T-helper 2 cell treated with Interferon-gamma antibody and Interleukin-4, amounts not matched to agents 5 μg/mL and 100 μg/mL, for 36 hours (primary cell): Measurements from ENCODE around the gene ERFE.

Source experiments
- DNase-seq: peaks from one replicate; pipeline ENCODE4 v3.0.0; 2021; ENCODE audit warnings: low spot score
- H3K27ac Mint-ChIP-seq: one replicate; pipeline ENCODE4 v1.8.0; 2021; ENCODE audit warnings: mild to moderate bottlenecking, mixed read lengths
- H3K27me3 Mint-ChIP-seq: one replicate; pipeline ENCODE4 v1.8.0; 2021; ENCODE audit warnings: low read depth, mixed read lengths
- H3K36me3 Mint-ChIP-seq: one replicate; pipeline ENCODE4 v1.8.0; 2021; ENCODE audit warnings: low read depth, mixed read lengths
- H3K4me1 Mint-ChIP-seq: one replicate; pipeline ENCODE4 v1.8.0; 2021; ENCODE audit warnings: low read depth, mixed read lengths
- H3K4me3 Mint-ChIP-seq: one replicate; pipeline ENCODE4 v1.8.0; 2022; ENCODE audit warnings: mild to moderate bottlenecking, moderate library complexity, mixed read lengths
- H3K9me3 Mint-ChIP-seq: one replicate; pipeline ENCODE4 v1.8.0; 2021; ENCODE audit warnings: mixed read lengths

Gene ERFE

GRCh38 chr2:238130696-238131628 lies 27.8 kb upstream of the ERFE start:
- Mint-ChIP-seq H3K27ac (no peak overlapping the region), H3K36me3 (no peaks in the 10 kb centered on the region), H3K4me1 (no peaks in the 10 kb centered on the region), H3K27me3 (no peaks in the 10 kb centered on the region), H3K4me3 (no peak overlapping the region), H3K9me3 (no peaks in the 10 kb centered on the region)
- no peak for DNase-seq

- Mint-ChIP-seq H3K4me1 (no peaks in the 10 kb centered on the region), H3K27me3 (no peaks in the 10 kb centered on the region), H3K4me3 (no peak overlapping the region)
These were observed 26.9 kb upstream of the ERFE start for GRCh38 chr2:238131761-238132462.

DNA sequence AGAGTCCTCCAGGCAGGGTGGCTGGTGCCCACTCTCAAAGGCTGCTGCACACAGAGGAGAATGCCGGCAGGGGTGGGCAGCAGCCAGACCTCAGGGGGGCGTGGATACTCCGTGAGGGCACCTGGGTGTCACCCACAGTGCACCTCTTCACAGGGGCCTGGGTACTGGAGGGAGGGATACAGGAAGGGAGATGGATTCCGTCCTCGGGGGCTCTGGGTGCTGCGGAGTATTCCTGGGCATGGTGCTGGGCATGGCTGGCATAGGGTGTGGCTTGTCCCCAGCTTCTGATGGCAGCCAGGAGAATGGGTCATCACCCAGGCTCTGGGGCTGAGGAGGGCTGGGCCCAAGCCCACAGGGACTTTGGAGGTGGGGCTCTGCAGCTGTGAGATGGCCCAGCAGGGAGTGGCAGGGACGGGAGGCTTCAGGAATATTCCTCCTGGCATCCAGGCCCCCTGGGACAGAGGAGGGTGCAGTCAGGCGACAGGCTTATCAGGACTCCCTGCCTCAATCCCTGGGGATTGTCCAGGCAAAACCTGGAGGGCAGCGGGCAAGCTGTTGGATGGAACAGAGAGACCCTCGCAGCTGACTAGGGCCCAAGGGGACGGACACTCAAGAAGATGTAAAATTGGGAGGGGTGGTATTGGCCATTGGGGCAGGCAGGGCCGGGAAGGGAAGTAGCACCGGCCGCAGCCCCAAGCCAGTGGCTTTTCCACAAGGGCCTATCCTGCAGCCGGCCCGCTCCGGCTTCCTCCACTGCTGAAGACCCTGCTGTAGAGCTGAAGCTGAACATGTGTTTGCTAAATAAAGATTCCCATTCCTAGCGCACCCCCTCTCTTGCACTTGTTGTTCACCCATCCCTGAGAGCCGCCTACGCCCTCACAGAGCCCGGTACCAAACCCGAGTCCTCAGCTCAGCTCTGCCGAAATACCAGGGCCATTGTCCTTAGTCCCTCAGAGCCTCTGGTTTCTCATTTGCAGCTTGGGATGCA lies 26.0 kb upstream of the ERFE start:
- DNase-seq: no peak
- Mint-ChIP-seq H3K9me3 (no peaks in the 10 kb centered on the region), H3K27ac (no peak overlapping the region), H3K36me3 (no peaks in the 10 kb centered on the region), H3K4me1 (no peaks in the 10 kb centered on the region), H3K27me3 (no peaks in the 10 kb centered on the region), H3K4me3 (no peak overlapping the region)

More at GRCh38 chr2:238131761-238132462, 26.9 kb upstream of the ERFE start:
- DNase-seq: no peak
- H3K27ac Mint-ChIP-seq: no peak overlapping the region
- no peaks in the 10 kb centered on the region for H3K36me3 Mint-ChIP-seq
- H3K9me3 Mint-ChIP-seq: no peaks in the 10 kb centered on the region

DNA sequence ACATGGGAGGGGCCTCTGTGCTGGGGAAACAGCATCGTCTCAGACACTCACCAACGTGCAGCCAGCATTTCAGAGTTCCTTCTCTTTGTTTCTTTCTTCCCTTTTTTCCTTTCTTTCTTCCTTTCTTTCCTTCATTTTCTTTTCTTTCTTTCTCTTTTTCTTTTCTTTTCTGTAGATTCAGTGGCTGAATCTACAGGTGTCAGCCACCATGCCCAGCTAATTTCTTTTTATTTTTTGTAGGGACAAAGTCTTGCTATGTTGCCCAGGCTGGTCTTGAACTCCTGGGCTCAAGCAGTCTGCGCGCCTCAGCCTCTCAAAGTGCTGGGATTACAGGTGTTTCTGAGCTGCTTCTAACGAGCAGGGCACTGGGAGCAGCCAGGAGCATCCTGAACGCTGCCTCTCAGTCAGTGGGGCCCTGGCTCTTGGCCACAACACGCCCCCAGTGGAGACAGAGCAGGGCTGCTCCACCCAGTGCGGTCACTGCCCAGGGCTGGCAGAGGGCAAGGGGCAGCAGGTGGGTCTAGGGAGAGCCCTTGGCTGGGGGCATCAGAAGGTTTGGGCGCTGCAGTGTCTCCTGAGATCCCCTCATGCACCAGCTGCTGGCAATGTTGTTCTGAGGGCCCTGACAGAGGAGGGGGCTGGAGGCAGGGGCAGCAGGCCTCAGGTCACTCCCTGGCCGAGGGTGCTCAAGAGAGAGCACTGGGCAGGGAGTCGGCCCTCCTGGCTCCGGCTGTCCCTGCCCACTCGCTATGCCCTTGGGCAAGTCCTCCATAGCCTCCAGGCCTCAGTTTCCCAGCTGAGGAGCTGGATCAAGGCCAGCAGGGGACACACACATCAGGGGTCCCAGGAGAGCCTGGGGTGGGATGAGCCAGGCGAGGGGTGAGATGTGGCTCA lies 25.0 kb upstream of the ERFE start:
- H3K27ac Mint-ChIP-seq: no peak overlapping the region

DNA sequence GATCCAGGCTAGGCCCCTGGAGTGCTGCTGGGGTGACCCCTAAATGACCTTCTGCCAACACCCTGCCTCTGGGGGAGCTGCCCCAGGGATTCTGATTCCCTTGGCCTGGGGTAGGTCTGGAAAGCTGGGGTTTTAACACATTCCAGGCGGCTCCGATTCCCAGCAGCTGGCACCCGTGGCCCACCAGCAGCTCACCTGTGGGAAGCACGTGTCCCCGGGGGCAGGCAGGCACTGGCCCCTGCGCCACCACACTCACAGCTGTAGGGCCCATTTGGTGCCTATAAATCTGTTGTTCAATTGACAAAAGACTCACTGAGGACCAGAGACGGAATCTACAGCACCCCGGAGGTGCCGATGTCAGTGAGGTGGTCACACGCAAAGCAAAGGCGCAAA lies 24.4 kb upstream of the ERFE start:
- no peak overlapping the region for H3K4me3 Mint-ChIP-seq
- no peaks in the 10 kb centered on the region for H3K36me3 Mint-ChIP-seq
- no peaks in the 10 kb centered on the region for H3K27me3 Mint-ChIP-seq
- DNase-seq: no peak
- no peaks in the 10 kb centered on the region for H3K9me3 Mint-ChIP-seq
- no peak overlapping the region for H3K27ac Mint-ChIP-seq
- no peaks in the 10 kb centered on the region for H3K4me1 Mint-ChIP-seq

More for the DNA sequence above, 25.0 kb upstream of the ERFE start:
- H3K4me1 Mint-ChIP-seq: no peaks in the 10 kb centered on the region
- DNase-seq: no peak
- H3K4me3 Mint-ChIP-seq: no peak overlapping the region
- H3K36me3 Mint-ChIP-seq: no peaks in the 10 kb centered on the region
- no peaks in the 10 kb centered on the region for H3K27me3 Mint-ChIP-seq
- H3K9me3 Mint-ChIP-seq: no peaks in the 10 kb centered on the region

GRCh38 chr2:238135601-238136150 lies 23.1 kb upstream of the ERFE start:
- no peaks in the 10 kb centered on the region for H3K9me3 Mint-ChIP-seq

DNA sequence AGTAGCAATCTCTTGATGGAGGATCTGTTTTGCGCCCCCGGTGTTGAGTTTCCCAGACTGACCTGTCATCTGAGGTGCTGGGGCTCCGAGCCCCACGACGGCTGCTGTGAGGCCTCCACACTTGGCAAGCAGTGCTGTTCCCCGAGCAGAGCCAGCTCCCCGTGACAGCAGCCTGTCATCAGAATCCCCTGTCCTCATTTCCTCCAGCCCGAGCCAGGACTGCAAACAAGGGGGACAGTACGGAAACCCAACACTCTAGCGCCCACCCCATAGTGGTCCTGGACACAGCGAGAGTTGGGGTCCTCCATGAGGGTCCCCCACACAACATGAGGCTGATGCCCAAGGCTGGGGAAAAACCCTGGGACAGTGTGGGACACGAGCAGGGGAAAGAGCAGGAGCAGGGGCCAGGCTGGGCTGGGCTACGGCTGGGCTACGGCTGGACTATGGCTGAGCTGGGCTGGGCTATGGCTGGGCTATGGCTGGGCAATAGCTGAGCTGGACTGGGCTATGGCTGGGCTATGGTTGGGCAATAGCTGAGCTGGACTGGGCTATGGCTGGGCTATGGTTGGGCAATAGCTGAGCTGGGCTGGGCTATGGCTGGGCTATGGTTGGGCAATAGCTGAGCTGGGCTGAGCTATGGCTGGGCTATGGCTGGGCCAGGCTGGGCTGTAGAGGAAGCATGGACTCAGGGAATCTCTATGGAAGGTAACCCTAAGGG lies 21.8 kb upstream of the ERFE start:
- no peaks in the 10 kb centered on the region for H3K27me3 Mint-ChIP-seq
- H3K9me3 Mint-ChIP-seq: no peaks in the 10 kb centered on the region
- no peak overlapping the region for H3K27ac Mint-ChIP-seq
- no peaks in the 10 kb centered on the region for H3K4me1 Mint-ChIP-seq
- H3K36me3 Mint-ChIP-seq: no peaks in the 10 kb centered on the region
- DNase-seq: no peak
- H3K4me3 Mint-ChIP-seq: no peak overlapping the region

More at GRCh38 chr2:238135601-238136150, 23.1 kb upstream of the ERFE start:
- Mint-ChIP-seq H3K27me3 (no peaks in the 10 kb centered on the region), H3K27ac (no peak overlapping the region), H3K4me1 (no peaks in the 10 kb centered on the region), H3K36me3 (no peaks in the 10 kb centered on the region), H3K4me3 (no peak overlapping the region)
- DNase-seq: no peak

GRCh38 chr2:238137885-238138284 lies 20.9 kb upstream of the ERFE start:
- H3K27me3 Mint-ChIP-seq: no peaks in the 10 kb centered on the region
- no peak overlapping the region for H3K4me3 Mint-ChIP-seq
- no peak overlapping the region for H3K27ac Mint-ChIP-seq
- H3K36me3 Mint-ChIP-seq: no peaks in the 10 kb centered on the region
- DNase-seq: no peak
- no peaks in the 10 kb centered on the region for H3K9me3 Mint-ChIP-seq
- H3K4me1 Mint-ChIP-seq: no peaks in the 10 kb centered on the region

DNA sequence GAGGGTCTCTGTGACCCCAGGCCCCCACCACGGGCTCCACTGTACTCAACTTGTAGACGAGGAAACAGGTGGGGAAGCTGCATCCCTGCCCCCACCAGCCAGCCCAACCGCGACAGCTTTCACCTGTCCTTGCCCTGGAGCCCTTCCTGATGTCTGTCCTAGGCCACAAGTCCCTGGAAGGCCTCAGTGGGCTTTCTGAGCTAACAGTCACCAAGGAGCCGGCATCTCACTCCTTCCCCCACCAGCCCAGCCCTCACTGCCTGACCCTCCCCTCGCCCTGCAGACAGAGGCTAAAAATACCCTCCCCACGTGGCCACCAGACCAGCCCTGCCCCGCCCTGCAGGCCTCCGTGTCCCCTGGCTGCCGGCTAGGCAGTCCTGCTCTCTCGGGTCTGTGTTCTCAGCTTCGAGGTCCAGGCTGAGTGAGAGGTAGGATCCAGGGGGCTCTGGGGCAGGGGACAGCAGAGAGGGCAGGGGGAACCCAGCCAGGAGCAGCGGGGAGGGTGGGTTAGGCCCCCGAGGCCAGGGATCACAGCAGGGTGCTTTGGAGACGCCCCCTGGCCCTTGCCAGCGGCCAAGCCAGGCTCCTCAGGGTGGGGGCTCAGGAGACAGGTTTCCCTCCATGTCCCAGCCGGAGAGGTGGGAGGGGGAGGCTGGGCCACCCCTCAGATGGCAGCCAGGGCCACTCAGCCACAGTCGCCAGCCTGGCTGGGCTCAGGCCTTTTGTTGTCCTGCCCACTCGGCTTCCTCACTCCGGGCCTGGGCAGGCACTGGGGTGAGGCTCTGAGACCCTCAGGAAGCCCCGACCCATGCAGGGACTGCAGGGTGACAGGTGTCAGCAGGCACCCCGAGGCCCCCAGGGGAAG lies 20.2 kb upstream of the ERFE start, which contains the start of gene KLHL30:
Gene KLHL30 (plus strand): TSS at position 338 of the 865 bp plus-strand sequence. CDS start 2,087 bp downstream, outside the sequence.
- H3K4me1 Mint-ChIP-seq: no peaks in the 10 kb centered on the region
- no peaks in the 10 kb centered on the region for H3K36me3 Mint-ChIP-seq
- no peaks in the 10 kb centered on the region for H3K9me3 Mint-ChIP-seq
- no peaks in the 10 kb centered on the region for H3K27me3 Mint-ChIP-seq
- DNase-seq: no peak
- no peak within 1 kb of the TSS for H3K27ac Mint-ChIP-seq
- no peak within 1 kb of the TSS for H3K4me3 Mint-ChIP-seq

DNA sequence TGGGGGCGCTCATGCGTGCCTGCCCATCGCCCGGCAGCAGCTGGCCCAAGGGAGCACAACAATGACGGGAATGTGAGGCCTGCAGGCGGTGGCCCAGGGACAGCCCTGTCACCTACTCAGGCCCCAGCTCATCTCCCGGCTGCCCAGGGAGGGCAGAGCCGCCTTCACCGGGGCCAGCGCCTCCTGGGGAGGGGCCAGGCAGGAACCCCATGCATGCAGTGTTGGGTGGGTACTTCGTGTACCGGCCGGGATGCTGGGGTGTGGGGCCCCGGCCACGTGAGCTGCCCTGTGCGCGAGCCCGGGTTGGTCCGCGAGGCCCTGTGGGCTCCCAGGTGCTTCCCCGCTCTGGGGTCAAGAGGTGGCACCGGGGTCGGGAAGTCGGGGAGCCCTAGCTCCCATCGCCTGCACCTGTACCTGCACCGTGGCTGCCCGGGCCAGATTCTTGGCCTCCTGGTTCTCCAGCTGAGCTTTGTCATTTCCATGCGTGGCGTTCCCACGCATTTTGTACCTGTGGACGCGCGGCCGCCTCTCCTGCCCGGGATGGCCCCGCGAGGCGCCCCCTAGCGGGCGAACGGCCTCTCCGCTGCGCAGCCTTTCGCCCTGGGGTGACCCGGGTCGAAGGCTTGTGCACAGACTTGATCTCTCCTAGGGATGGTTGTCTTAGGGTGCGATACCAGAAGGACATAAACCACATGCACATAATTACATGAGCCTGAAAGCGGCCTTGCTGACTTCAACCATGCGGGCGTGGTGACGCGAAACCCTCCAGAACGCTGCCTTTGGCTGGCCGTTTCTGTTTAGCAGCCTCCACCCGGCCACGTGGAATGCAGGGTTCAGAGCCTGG lies 19.4 kb upstream of the ERFE start:
- no peak overlapping the region for H3K4me3 Mint-ChIP-seq
- H3K27ac Mint-ChIP-seq: no peak overlapping the region
- peak; percentile 25 for DNase-seq
- no peaks in the 10 kb centered on the region for H3K4me1 Mint-ChIP-seq
- H3K36me3 Mint-ChIP-seq: no peaks in the 10 kb centered on the region
- no peaks in the 10 kb centered on the region for H3K27me3 Mint-ChIP-seq
- H3K9me3 Mint-ChIP-seq: no peaks in the 10 kb centered on the region

- H3K36me3 Mint-ChIP-seq: no peaks in the 10 kb centered on the region
- H3K4me1 Mint-ChIP-seq: no peaks in the 10 kb centered on the region
- no peak overlapping the region for H3K27ac Mint-ChIP-seq
- DNase-seq: no peak
- H3K27me3 Mint-ChIP-seq: no peaks in the 10 kb centered on the region
- H3K4me3 Mint-ChIP-seq: no peak overlapping the region
- no peaks in the 10 kb centered on the region for H3K9me3 Mint-ChIP-seq
These were observed 18.7 kb upstream of the ERFE start for GRCh38 chr2:238140040-238140439.
